A549 (cell line): Measurements from ENCODE around the gene CCNO. TPM values are rescaled to one million over a fixed set of nuclear protein-coding genes. Genes with fewer than 3 reads are reported as not detected.

ENCODE experiments used
- ATAC-seq, 2 experiments: fragments of 200-7000 bp in 1 of 2; fragments of >200 bp in 1 of 2; cut with Nextera tagmentation in 1 of 2; cut with Tn5 transposase in 1 of 2; 3 replicates each; pipeline versions ENCODE4 v1.8.0 to v1.9.1; 2018 to 2020; ENCODE audit warnings: mild to moderate bottlenecking in 1 of 2, moderate library complexity in 1 of 2
- CTCF ChIA-PET: fragments of 300-600 bp; sonication (Branson Sonifier 250); formaldehyde crosslinking; extraction: SDS; loops from one replicate; lab custom pipeline; 2021; ENCODE audit warnings: antibody characterized with exemption, inconsistent platforms; lab: Yijun Ruan, JAX
- POLR2A ChIA-PET: fragments of 350-600 bp; formaldehyde crosslinking; extraction: SDS; loops from one replicate; lab custom pipeline; 2021; ENCODE audit warnings: antibody characterized with exemption, inconsistent platforms; lab: Yijun Ruan, JAX
- DNase-seq, 2 experiments: peaks; one replicate each; pipeline versions ENCODE4 v3.0.0 to v3.0.0-alpha.2; 2011 to 2016; ENCODE audit warnings: low read depth in 1 of 2, low spot score in 1 of 2
- FAIRE-seq: peaks from 2 replicates; lab custom pipeline; 2011; peaks lifted over from hg19 to GRCh38; lab: Jason Lieb, UNC
- H3K27ac ChIP-seq, 2 experiments: fragments of >200 bp; sonication (Bioruptor Twin); formaldehyde crosslinking; 3 replicates each; pipeline ENCODE4 v1.5.1; 2016 to 2017
- H3K4me1 ChIP-seq: fragments of >200 bp; sonication (Bioruptor Twin); formaldehyde crosslinking; 3 replicates; pipeline ENCODE4 v1.6.1; 2016
- H3K4me2 ChIP-seq: fragments of >200 bp; sonication (Bioruptor Twin); formaldehyde crosslinking; 3 replicates; pipeline ENCODE4 v1.6.1; 2016
- H3K4me3 ChIP-seq: fragments of >200 bp; sonication (Bioruptor Twin); formaldehyde crosslinking; 3 replicates; pipeline ENCODE4 v1.5.1; 2016
- H3K9me3 ChIP-seq: fragments of >200 bp; sonication (Bioruptor Twin); formaldehyde crosslinking; 3 replicates; pipeline ENCODE4 v1.6.1; 2016
- ATOH8 ChIP-seq: fragments of 250-450 bp; sonication (Bioruptor Pico); IDR thresholded peaks from 2 replicates; pipeline ENCODE4 v1.5.0; 2020; ENCODE audit warnings: low read depth, mild to moderate bottlenecking, moderate library complexity
- CBX2 ChIP-seq: fragments of 200-600 bp; sonication (generic); IDR thresholded peaks from 2 replicates; pipeline ENCODE4 v1.6.1; 2016; ENCODE audit warnings: low read depth, mild to moderate bottlenecking, borderline replicate concordance
- CBX8 ChIP-seq: fragments of 200-600 bp; sonication (generic); IDR thresholded peaks from 2 replicates; pipeline ENCODE4 v1.6.1; 2016
- CEBPB ChIP-seq, 2 experiments: fragments of >200 bp in 1 of 2; sonication (Bioruptor Twin) in 1 of 2; formaldehyde crosslinking in 1 of 2; IDR thresholded peaks; 2 replicates each; pipeline ENCODE4 v1.6.1; 2012 to 2016
- CHD2 ChIP-seq: fragments of 150-350 bp; IDR thresholded peaks from 2 replicates; pipeline ENCODE4 v1.6.1; 2014; ENCODE audit warnings: low read length; ENCODE audit not compliant: partially characterized antibody
- CHD4 ChIP-seq: fragments of 200-600 bp; sonication (generic); IDR thresholded peaks from 2 replicates; pipeline ENCODE4 v1.6.1; 2016; ENCODE audit warnings: antibody characterized with exemption, mild to moderate bottlenecking, borderline replicate concordance
- E2F6 ChIP-seq: IDR thresholded peaks from 2 replicates; pipeline ENCODE4 v1.6.1; 2012; ENCODE audit warnings: low read depth, borderline replicate concordance
- EHMT2 ChIP-seq: fragments of 200-600 bp; sonication (generic); IDR thresholded peaks from 2 replicates; pipeline ENCODE4 v1.6.1; 2016; ENCODE audit warnings: antibody characterized with exemption, low read depth, mild to moderate bottlenecking, moderate library complexity
- ESRRA ChIP-seq: fragments of 150-350 bp; IDR thresholded peaks from 2 replicates; pipeline ENCODE4 v1.6.1; 2014; ENCODE audit warnings: mild to moderate bottlenecking, low read length, borderline replicate concordance
- FOXS1 ChIP-seq: fragments of 250-450 bp; sonication (Bioruptor Pico); IDR thresholded peaks from 2 replicates; pipeline ENCODE4 v1.5.0; 2020; ENCODE audit warnings: mild to moderate bottlenecking, moderate library complexity
- HDAC2 ChIP-seq: fragments of 200-600 bp; sonication (generic); IDR thresholded peaks from 2 replicates; pipeline ENCODE4 v1.6.1; 2016
- HES2 ChIP-seq: fragments of >200 bp; sonication (Bioruptor Twin); formaldehyde crosslinking; IDR thresholded peaks from 2 replicates; pipeline ENCODE4 v1.6.1; 2016
- HEYL ChIP-seq: fragments of 250-450 bp; sonication (Bioruptor Pico); IDR thresholded peaks from 2 replicates; pipeline ENCODE4 v1.8.0; 2021; ENCODE audit warnings: mild to moderate bottlenecking, moderate library complexity
- HMGXB4 ChIP-seq: fragments of 250-450 bp; sonication (Bioruptor Pico); IDR thresholded peaks from 2 replicates; pipeline ENCODE4 v1.5.0; 2021; ENCODE audit warnings: mild to moderate bottlenecking, moderate library complexity, borderline replicate concordance
- JUN ChIP-seq, 2 experiments: fragments of >200 bp; sonication (Bioruptor Twin); formaldehyde crosslinking; IDR thresholded peaks; 2 replicates in 1 of 2; 3 replicates in 1 of 2; pipeline ENCODE4 v1.6.1; 2016 to 2017
- KDM5A ChIP-seq: fragments of 200-600 bp; sonication (generic); IDR thresholded peaks from 2 replicates; pipeline ENCODE4 v1.6.1; 2016; ENCODE audit warnings: antibody characterized with exemption, mild to moderate bottlenecking
- MAFK ChIP-seq: fragments of 450-650 bp; IDR thresholded peaks from 2 replicates; pipeline ENCODE4 v1.6.1; 2014; ENCODE audit not compliant: partially characterized antibody
- MAZ ChIP-seq: fragments of 150-350 bp; IDR thresholded peaks from 2 replicates; pipeline ENCODE4 v1.6.1; 2014; ENCODE audit warnings: antibody characterized with exemption, low read depth, low read length, borderline replicate concordance
- NPAS2 ChIP-seq: fragments of 250-450 bp; sonication (Bioruptor Pico); IDR thresholded peaks from 2 replicates; pipeline ENCODE4 v1.8.0; 2022; ENCODE audit warnings: mild to moderate bottlenecking, moderate library complexity, borderline replicate concordance
- NR3C1 ChIP-seq: fragments of >200 bp; sonication (Bioruptor Twin); formaldehyde crosslinking; IDR thresholded peaks from 3 replicates; pipeline ENCODE4 v1.6.1; 2017
- POLR2A ChIP-seq: IDR thresholded peaks from 2 replicates; pipeline ENCODE4 v1.6.1; 2012; ENCODE audit warnings: mild to moderate bottlenecking, low read length
- POLR2AphosphoS2 ChIP-seq: conservative IDR thresholded peaks from 2 replicates; pipeline ENCODE4 v1.6.1; 2012; ENCODE audit warnings: low read length, improper control_type of control experiment, inconsistent platforms
- RAD21 ChIP-seq, 2 experiments: fragments of >200 bp in 1 of 2; sonication (Bioruptor Twin) in 1 of 2; formaldehyde crosslinking in 1 of 2; IDR thresholded peaks in 1 of 2; conservative IDR thresholded peaks in 1 of 2; 2 replicates in 1 of 2; 3 replicates in 1 of 2; pipeline ENCODE4 v1.6.1; 2012 to 2018; ENCODE audit warnings: inconsistent platforms in 1 of 2
- RARB ChIP-seq: fragments of 250-450 bp; sonication (Bioruptor Pico); IDR thresholded peaks from 2 replicates; pipeline ENCODE4 v1.8.0; 2021; ENCODE audit warnings: mild to moderate bottlenecking, moderate library complexity
- RFX5 ChIP-seq: fragments of 450-650 bp; IDR thresholded peaks from 2 replicates; pipeline ENCODE4 v1.7.1; 2014; ENCODE audit warnings: antibody characterized with exemption, mild to moderate bottlenecking, moderate library complexity
- RNF2 ChIP-seq: fragments of 200-600 bp; sonication (generic); IDR thresholded peaks from 2 replicates; pipeline ENCODE4 v1.6.1; 2016; ENCODE audit warnings: low read depth, mild to moderate bottlenecking, antibody characterized with exemption, moderate library complexity, borderline replicate concordance
- ZC3H11A ChIP-seq: fragments of 450-650 bp; IDR thresholded peaks from 2 replicates; pipeline ENCODE4 v1.6.1; 2014; ENCODE audit warnings: antibody characterized with exemption, mild to moderate bottlenecking
- ZNF302 ChIP-seq: fragments of 250-450 bp; sonication (Bioruptor Pico); IDR thresholded peaks from 2 replicates; pipeline ENCODE4 v1.9.0; 2021; ENCODE audit warnings: inconsistent platforms, mild to moderate bottlenecking, moderate library complexity
- ZSCAN20 ChIP-seq: fragments of 250-450 bp; sonication (Bioruptor Pico); IDR thresholded peaks from 2 replicates; pipeline ENCODE4 v1.8.0; 2022; ENCODE audit warnings: mild to moderate bottlenecking, moderate library complexity
- WGBS: methylation state at CpG from one replicate; pipeline ENCODE4 v1.1.6; 2017; ENCODE audit errors: missing lambda C conversion rate; 5-methylcytosine and 5-hydroxymethylcytosine counted together
- polyA plus RNA-seq, 4 experiments: library from polyadenylated mRNA; depleted of rRNA in 3 of 4; stranded (reverse); fragments of >200 nt; fragmentation: RNase III in 1 of 4; extraction: RNeasy Plus Mini Kit Qiagen cat#74134 plus additional on column Dnase treatment in 1 of 4; gene quantifications; 2 replicates in 3 of 4; 3 replicates in 1 of 4; pipeline ENCODE4 v1.2.3, GENCODE V29; 2011 to 2017
- TF ChIP-seq, protein P1 (sequence below): fragments of 450-650 bp; IDR thresholded peaks from 2 replicates; pipeline ENCODE4 v1.6.1; 2014; ENCODE audit warnings: antibody characterized with exemption
- TF ChIP-seq, protein P2 (sequence below): IDR thresholded peaks from 2 replicates; pipeline ENCODE4 v1.6.1; 2012

Gene CCNO
- polyA plus RNA-seq, 2 of the 4 experiments (the other 2 are of a cell fraction): 2.2 to 4.8 TPM

DNA sequence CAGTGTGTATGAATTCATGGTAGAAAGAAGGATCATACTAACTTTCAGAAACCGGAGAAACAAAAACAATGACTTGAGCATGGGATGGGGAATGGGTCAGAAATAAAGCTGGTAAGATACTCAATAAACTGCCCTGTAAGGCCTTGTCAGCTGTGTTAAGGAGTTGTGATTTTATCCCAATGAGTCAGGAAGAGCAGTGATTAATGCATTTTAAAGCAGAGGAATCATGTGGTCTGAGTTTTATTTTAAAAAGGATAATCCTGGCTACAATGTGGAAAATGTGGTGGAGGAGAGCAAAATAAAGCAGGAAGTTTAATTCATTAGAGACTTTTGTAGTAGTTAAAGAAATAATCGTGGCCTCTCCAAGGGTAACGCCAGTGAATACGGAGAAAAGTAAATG, 45.4 kb upstream of the CCNO start (continued):
- TF ChIP-seq ATOH8: no peak
- no peak for TF ChIP-seq POLR2A
- TF ChIP-seq, protein P1, sequence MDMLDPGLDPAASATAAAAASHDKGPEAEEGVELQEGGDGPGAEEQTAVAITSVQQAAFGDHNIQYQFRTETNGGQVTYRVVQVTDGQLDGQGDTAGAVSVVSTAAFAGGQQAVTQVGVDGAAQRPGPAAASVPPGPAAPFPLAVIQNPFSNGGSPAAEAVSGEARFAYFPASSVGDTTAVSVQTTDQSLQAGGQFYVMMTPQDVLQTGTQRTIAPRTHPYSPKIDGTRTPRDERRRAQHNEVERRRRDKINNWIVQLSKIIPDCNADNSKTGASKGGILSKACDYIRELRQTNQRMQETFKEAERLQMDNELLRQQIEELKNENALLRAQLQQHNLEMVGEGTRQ: no peak
- TF ChIP-seq ZSCAN20: no peak

DNA sequence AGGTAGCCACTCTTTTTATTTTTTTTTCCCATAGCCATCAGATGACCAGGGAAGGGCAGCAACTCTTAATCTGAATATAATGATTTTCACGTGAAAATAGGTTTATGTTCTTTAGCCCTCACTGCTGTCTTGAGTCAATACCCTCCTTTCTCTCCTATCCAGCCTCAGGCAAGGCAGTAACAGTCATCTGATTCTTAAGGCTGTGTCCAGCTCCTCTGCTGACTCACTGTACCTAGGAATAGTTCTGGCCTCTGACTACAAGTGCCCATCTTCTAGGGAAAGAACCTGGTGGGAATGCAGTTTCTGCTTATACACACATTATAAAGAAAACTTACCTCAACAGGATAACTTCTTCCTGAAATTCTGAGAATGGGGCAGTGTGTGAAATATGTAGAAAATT, 43.4 kb upstream of the CCNO start:
- H3K9me3 ChIP-seq: no peaks in the 10 kb centered on the region
- H3K27ac ChIP-seq: no peak overlapping the region
- TF ChIP-seq JUN (IDR thresholded peaks at IDR 0.05) (no peak), HES2 (no peak), CHD2 (no peak), EHMT2 (no peak), HDAC2 (no peak), POLR2AphosphoS2 (no peak), ZC3H11A (no peak), MAFK (no peak), RFX5 (no peak), CHD4 (no peak), HMGXB4 (CRISPR knock-in tag) (no peak), ZSCAN20 (no peak), CBX2 (no peak), CEBPB (IDR thresholded peaks at IDR 0.05) (no peak), RAD21 (conservative IDR thresholded peaks at IDR 0.05 in 1 of 2, IDR thresholded peaks at IDR 0.05 in 1 of 2) (no peak), ZNF302 (CRISPR knock-in tag) (no peak), CBX8 (no peak), RNF2 (no peak), MAZ (no peak), NPAS2 (CRISPR knock-in tag) (no peak)
- POLR2A ChIA-PET: no interaction called here
- 57% methylated on average over 1 of the region's 1 CpG for WGBS
- no peak overlapping the region for H3K4me3 ChIP-seq
- H3K4me2 ChIP-seq: no peak overlapping the region
- CTCF ChIA-PET: interaction anchor here (0.9 to 1.0 kb wide), 2 partner anchors 48 to 99 kb away, joined by 3 read pairs; no protein-coding TSS in a partner anchor
- FAIRE-seq (no peak), DNase-seq (peak in 1 of 2 experiments; percentile 11), ATAC-seq (no peak)
- H3K4me1 ChIP-seq: no peaks in the 10 kb centered on the region

DNA sequence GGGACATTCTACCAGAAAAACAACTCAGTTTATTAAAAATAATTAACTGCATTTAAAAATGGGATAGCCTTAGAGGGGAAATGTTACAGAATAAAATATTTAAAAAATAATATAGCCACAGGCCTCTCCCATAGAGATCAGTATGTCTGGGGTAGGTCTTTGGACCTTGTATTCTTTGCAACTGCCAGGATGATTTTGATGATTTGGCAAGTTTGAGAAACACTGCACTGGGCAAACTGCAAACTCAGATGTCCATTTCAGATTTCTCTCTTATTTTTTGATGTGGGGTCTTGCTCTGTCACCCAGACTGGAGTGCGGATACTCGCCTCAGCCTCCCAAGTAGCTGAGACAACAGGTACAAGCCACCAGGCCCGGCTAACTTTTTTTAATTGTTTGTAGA, 24.9 kb upstream of the CCNO start:
- ATAC-seq: no peak
- POLR2A ChIA-PET: no interaction called here
- CTCF ChIA-PET: interaction anchor here (0.5 to 3.5 kb wide), 2 partner anchors 12 to 46 kb away, joined by 3 to 13 read pairs; no protein-coding TSS in a partner anchor

More for the DNA sequence above, 24.9 kb upstream of the CCNO start:
- TF ChIP-seq E2F6 (no peak), RARB (CRISPR knock-in tag) (no peak), ZC3H11A (no peak), CHD2 (no peak), FOXS1 (CRISPR knock-in tag) (no peak), ESRRA (no peak), ZSCAN20 (no peak), CBX2 (no peak), KDM5A (no peak), RNF2 (no peak), RFX5 (no peak), HDAC2 (no peak), HEYL (CRISPR knock-in tag) (no peak), NPAS2 (CRISPR knock-in tag) (no peak), NR3C1 (no peak)
- TF ChIP-seq, protein P2, sequence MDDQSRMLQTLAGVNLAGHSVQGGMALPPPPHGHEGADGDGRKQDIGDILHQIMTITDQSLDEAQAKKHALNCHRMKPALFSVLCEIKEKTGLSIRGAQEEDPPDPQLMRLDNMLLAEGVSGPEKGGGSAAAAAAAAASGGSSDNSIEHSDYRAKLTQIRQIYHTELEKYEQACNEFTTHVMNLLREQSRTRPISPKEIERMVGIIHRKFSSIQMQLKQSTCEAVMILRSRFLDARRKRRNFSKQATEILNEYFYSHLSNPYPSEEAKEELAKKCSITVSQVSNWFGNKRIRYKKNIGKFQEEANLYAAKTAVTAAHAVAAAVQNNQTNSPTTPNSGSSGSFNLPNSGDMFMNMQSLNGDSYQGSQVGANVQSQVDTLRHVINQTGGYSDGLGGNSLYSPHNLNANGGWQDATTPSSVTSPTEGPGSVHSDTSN: no peak
- 96% methylated on average over 3 of the region's 3 CpGs for WGBS
- H3K27ac ChIP-seq: no peak overlapping the region
- no peak overlapping the region for H3K4me3 ChIP-seq
- no peak for FAIRE-seq
- H3K4me2 ChIP-seq: no peak overlapping the region
- DNase-seq: no peak
- no peaks in the 10 kb centered on the region for H3K4me1 ChIP-seq
- no peaks in the 10 kb centered on the region for H3K9me3 ChIP-seq
